GM21447 (cell line): ENCODE data around the gene MYO15B.

ENCODE experiments used
- ATAC-seq: cut with Tn5 transposase; IDR thresholded peaks from one replicate; pipeline ENCODE4 v1.9.1; 2021; ENCODE audit not compliant: unreplicated experiment

MYO15B gene

GRCh38 chr17:75601057-75601987, 13.7 kb downstream of the MYO15B start:
- ATAC-seq: no peak

- no peak for ATAC-seq
Observed at GRCh38 chr17:75602644-75603043, 15.0 kb downstream of the MYO15B start.

GRCh38 chr17:75603123-75603522, 15.5 kb downstream of the MYO15B start:
- no peak for ATAC-seq

- no peak for ATAC-seq
Observed at GRCh38 chr17:75604034-75604695, 16.6 kb downstream of the MYO15B start.

GRCh38 chr17:75605790-75606189, 18.2 kb downstream of the MYO15B start:
- no peak for ATAC-seq

GRCh38 chr17:75607086-75607485, 19.5 kb downstream of the MYO15B start:
- no peak for ATAC-seq

- no peak for ATAC-seq
Observed at GRCh38 chr17:75610103-75610984, 22.7 kb downstream of the MYO15B start.

GRCh38 chr17:75611851-75612429, 24.3 kb downstream of the MYO15B start:
- no peak for ATAC-seq

- ATAC-seq: no peak
Observed at GRCh38 chr17:75612906-75613626, 25.5 kb downstream of the MYO15B start.

- ATAC-seq: no peak
Observed at GRCh38 chr17:75614006-75614405, 26.4 kb downstream of the MYO15B start.

- no peak for ATAC-seq
Observed at GRCh38 chr17:75614556-75615270, 27.1 kb downstream of the MYO15B start.

GRCh38 chr17:75615301-75615700, 27.7 kb downstream of the MYO15B start:
- no peak for ATAC-seq

- ATAC-seq: no peak
Observed at GRCh38 chr17:75616521-75617122, 29.0 kb downstream of the MYO15B start.

- ATAC-seq: no peak
Observed at GRCh38 chr17:75617218-75617617, 29.6 kb downstream of the MYO15B start.

- ATAC-seq: no peak
Observed at GRCh38 chr17:75617675-75618074, 30.1 kb downstream of the MYO15B start.

- ATAC-seq: no peak
Observed at GRCh38 chr17:75619506-75620431, 32.2 kb downstream of the MYO15B start.

GRCh38 chr17:75621489-75621888, 33.9 kb downstream of the MYO15B start:
- no peak for ATAC-seq

GRCh38 chr17:75622076-75622475, 34.5 kb downstream of the MYO15B start:
- no peak for ATAC-seq
